Lower leg skin (tissue), 4 donors: ENCODE results near the gene ASTL. TPM values are rescaled to one million over a fixed set of nuclear protein-coding genes. Genes with fewer than 3 reads are reported as not detected.
A peak's percentile ranks its signal among the peaks of the same experiment; 100 is the strongest.

Source experiments
- DNase-seq, 2 donors: peaks; one replicate each; pipeline ENCODE4 v3.0.0-alpha.2; 2019; ENCODE audit warnings: low spot score in 2 of 2
- H3K4me3 ChIP-seq: fragments of 200-600 bp; sonication (generic); 2 replicates; pipeline ENCODE4 v1.5.1; 2017; ENCODE audit warnings: mild to moderate bottlenecking, low read depth; ENCODE audit not compliant: poor library complexity, severe bottlenecking
- POLR2A ChIP-seq, 2 donors: fragments of 450-650 bp; IDR thresholded peaks; one replicate each; pipeline ENCODE4 v1.6.1; 2016 to 2017; ENCODE audit warnings: antibody characterized with exemption in 2 of 2, mild to moderate bottlenecking in 1 of 2, moderate library complexity in 1 of 2
- WGBS, 2 donors: methylation state at CpG; one replicate each; pipeline ENCODE4 v1.1.5; 2018; 5-methylcytosine and 5-hydroxymethylcytosine counted together
- intact Hi-C: fragments of 100-400 bp; cut with DNase I; formaldehyde crosslinking; loops from one replicate; pipeline ENCODE4 v1.15.0; 2023; ENCODE audit warnings: low total_unique reads
- total RNA-seq, 4 donors: library from RNA; depleted of rRNA; stranded (reverse); fragments of >200 nt; gene quantifications; one replicate each; pipeline ENCODE4 v1.1.0, GENCODE V29; 2016
- TF ChIP-seq, protein P1 (sequence below), 3 donors: fragments of 450-650 bp; IDR thresholded peaks; one replicate each; pipeline ENCODE4 v1.5.1; 2016; ENCODE audit warnings: antibody characterized with exemption in 3 of 3, mild to moderate bottlenecking in 3 of 3, moderate library complexity in 2 of 3

ASTL gene
- total RNA-seq, 4 donors from 2014 or later: 0.20 to 1.8 (median 0.63) TPM; not detected in 1

DNA sequence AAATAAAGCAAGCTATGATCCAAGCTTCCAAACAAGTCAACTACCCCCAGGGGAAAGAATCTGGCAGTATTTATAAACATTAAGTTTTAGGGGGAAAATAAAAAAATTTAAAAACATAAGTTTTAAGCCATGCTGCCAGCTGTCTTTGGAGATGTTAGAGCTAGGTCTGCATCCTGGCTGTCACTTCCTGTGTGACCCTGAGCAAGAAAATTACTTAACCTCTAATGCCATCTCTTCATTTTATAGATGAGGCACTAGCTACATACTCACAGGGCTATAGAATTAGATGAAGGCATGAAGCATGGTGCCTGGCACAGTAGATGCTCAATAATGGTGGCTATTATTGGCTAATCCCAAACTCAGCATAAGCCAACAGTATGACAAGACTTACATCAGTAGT is 42.2 kb upstream of the ASTL start:
- no peak for DNase-seq
- no peak for TF ChIP-seq POLR2A (IDR thresholded peaks at IDR 0.05)
- TF ChIP-seq, protein P1, sequence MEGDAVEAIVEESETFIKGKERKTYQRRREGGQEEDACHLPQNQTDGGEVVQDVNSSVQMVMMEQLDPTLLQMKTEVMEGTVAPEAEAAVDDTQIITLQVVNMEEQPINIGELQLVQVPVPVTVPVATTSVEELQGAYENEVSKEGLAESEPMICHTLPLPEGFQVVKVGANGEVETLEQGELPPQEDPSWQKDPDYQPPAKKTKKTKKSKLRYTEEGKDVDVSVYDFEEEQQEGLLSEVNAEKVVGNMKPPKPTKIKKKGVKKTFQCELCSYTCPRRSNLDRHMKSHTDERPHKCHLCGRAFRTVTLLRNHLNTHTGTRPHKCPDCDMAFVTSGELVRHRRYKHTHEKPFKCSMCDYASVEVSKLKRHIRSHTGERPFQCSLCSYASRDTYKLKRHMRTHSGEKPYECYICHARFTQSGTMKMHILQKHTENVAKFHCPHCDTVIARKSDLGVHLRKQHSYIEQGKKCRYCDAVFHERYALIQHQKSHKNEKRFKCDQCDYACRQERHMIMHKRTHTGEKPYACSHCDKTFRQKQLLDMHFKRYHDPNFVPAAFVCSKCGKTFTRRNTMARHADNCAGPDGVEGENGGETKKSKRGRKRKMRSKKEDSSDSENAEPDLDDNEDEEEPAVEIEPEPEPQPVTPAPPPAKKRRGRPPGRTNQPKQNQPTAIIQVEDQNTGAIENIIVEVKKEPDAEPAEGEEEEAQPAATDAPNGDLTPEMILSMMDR (IDR thresholded peaks at IDR 0.05): no peak
- H3K4me3 ChIP-seq: no peak overlapping the region
- intact Hi-C loops: no loop called here

DNA sequence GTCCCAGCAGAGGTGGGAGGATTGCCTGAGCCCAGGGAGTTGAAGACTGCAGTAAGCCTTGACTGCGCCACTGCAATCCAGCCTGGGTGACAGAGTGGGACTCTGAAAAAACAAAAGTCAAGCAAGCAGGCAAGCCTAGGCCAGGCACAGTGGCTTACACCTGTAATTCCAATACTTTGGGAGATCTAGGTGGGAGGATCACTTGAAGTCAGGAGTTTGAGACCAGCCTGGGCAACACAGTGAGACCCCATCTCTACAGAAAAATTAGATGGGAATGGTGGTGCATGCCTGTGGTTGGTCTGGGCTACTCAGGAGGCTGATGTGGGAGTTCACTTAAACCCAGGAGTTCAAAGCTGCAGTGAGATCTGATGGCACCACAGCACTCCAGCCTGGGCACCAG is 41.7 kb upstream of the ASTL start:
- no peak overlapping the region for H3K4me3 ChIP-seq
- TF ChIP-seq POLR2A (IDR thresholded peaks at IDR 0.05): no peak
- TF ChIP-seq, protein P1 (IDR thresholded peaks at IDR 0.05): no peak
- intact Hi-C loops: no loop called here
- no peak for DNase-seq
- 89 to 100% methylated on average over 1 of the region's 1 CpG for whole genome bisulfite sequencing, 2 donors

DNA sequence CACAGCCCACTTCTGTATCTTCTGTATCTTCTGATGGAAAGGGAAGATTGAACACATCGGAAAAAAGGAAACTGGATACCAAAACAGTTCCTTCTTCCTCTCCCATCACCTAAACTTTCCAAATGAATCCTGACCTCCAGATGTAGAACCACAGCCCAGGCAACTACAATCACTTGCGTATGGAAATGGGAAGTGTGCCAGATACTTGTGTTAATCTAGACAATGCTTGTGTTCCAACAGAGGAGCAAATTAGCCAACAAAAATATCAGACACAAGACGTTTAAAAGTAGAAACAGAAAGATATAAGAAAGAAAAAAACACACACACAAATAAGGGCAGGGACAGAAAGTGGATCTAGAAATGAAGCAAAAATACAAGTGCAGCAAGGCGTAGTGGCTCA is 38.4 kb upstream of the ASTL start:
- H3K4me3 ChIP-seq: no peak overlapping the region
- TF ChIP-seq, protein P1 (IDR thresholded peaks at IDR 0.05): no peak
- no peak for TF ChIP-seq POLR2A (IDR thresholded peaks at IDR 0.05)
- intact Hi-C loops: no loop called here
- WGBS, 2 donors: 53 to 64% methylated on average over 4 of the region's 4 CpGs
- DNase-seq: no peak

DNA sequence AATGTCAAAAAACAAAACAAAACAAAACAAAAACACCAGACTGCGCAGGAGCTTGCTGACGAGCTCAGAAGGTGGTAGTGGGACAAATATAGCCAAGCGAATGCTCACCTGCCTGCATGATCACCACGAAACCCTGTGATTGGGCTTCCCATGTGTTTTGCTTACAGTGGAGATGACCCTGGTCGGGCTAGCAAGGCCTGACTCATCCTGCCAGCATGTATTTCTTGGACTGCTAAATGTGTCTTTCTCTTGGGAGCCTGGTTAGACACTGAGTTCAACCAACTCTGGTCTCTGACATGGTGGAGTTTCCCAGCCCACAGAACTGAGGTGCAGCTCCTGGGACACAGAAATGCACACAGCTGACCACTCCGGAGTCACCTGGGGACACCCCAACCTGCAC is 37.6 kb upstream of the ASTL start:
- no peak overlapping the region for H3K4me3 ChIP-seq
- no peak for DNase-seq
- intact Hi-C loops: no loop called here
- WGBS, 2 donors: 77 to 80% methylated on average over 6 of the region's 6 CpGs
- no peak for TF ChIP-seq POLR2A (IDR thresholded peaks at IDR 0.05)
- TF ChIP-seq, protein P1 (IDR thresholded peaks at IDR 0.05): no peak

DNA sequence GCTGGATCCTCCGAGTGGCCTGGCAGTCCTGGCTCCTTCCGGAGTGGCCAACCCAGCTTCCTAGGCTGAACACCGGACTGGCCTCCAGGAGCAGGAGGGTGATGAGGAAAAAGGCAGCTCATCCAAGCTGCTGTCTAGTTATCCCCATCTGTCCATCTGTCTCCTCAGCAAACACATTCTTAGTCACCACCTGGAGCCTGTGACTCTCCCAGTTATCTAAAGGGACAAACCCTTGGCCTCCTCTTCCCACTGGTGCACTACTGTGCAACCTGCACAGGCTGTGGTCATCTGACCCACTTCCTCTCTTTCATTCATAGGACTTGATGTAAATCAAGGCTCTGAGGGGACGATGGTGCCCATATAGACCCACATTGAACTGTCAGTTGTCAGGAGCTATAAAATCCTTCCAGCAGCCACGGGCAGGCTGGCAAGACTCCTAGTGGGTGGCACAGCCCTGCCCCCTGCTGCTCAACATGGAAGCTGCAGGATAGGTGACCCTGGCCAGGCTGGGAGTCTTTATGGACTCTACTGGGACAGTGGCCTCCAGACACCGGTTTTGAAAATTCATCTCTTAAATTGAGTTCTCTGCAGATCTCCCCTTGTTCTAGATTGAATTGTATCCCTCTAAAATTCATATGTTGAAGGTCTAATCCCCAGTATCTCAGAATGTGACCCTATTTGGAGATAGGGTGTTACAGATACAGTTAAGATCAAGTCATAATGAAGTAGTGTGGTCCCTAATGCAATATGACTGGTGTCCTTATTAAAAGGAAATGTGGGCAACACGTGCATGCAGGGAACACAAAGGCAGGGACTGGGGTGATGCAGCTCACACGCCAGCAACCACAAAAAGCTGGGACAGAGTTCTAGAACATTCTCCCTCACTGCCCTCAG is 36.2 kb upstream of the ASTL start:
- intact Hi-C loops: no loop called here
- no peak for TF ChIP-seq POLR2A (IDR thresholded peaks at IDR 0.05)
- TF ChIP-seq, protein P1 (IDR thresholded peaks at IDR 0.05): peak in 1 of 3 donors; percentile 47
- H3K4me3 ChIP-seq: no peak overlapping the region
- DNase-seq: peak; percentile 53 to 94
- WGBS, 2 donors: 47 to 49% methylated on average over 8 of the region's 8 CpGs
